HCT116 (cell line): ENCODE measurements around the gene ATXN7L3B. TPM values are rescaled to one million over a fixed set of nuclear protein-coding genes. Genes with fewer than 3 reads are reported as not detected.

Experiments
- ATAC-seq: fragments of 200-7000 bp; cut with Tn5 transposase; 2 replicates; pipeline ENCODE4 v1.9.1; 2020; ENCODE audit warnings: mild to moderate bottlenecking, moderate library complexity
- BruUV-seq: library from RNA; stranded (reverse); fragments of 400-500 nt; replicated peaks from 2 replicates; lab custom pipeline; 2021; lab: Mats Ljungman, UMichigan
- CTCF ChIA-PET: fragments of 300-600 bp; sonication (Branson Sonifier 250); formaldehyde crosslinking; loops from one replicate; lab custom pipeline; 2021; ENCODE audit warnings: antibody characterized with exemption; lab: Charles Lee
- POLR2A ChIA-PET: fragments of 300-600, 350-600 bp; sonication (Branson Sonifier 250); formaldehyde crosslinking; loops from one replicate; lab custom pipeline; 2021; ENCODE audit warnings: antibody characterized with exemption; lab: Charles Lee
- RAD21 ChIA-PET, 2 experiments: fragments of 300-600 bp; sonication (Branson Sonifier 250); formaldehyde crosslinking; loops; one replicate each; lab custom pipeline; 2023; ENCODE audit warnings: low total read pairs in 2 of 2; ENCODE audit not compliant: uncharacterized antibody in 2 of 2, unreplicated experiment in 2 of 2, low non-redundant PET in 1 of 2; lab: Charles Lee
- DNase-seq: peaks from one replicate; pipeline ENCODE4 v3.0.0-alpha.2; 2010; ENCODE audit warnings: low read depth, low spot score
- H2AFZ ChIP-seq: fragments of 200-600 bp; shearing (Covaris generic), sonication (generic); 2 replicates; pipeline ENCODE4 v1.6.1; 2017; ENCODE audit warnings: low read depth, mixed run types, mixed read lengths, antibody characterized with exemption, low read length; ENCODE audit not compliant: poor library complexity, severe bottlenecking
- H3K27ac ChIP-seq: 2 replicates; pipeline ENCODE4 v1.5.1; 2012; ENCODE audit warnings: low read depth, low read length
- H3K27me3 ChIP-seq: fragments of 200-600 bp; sonication (generic); 2 replicates; pipeline ENCODE4 v1.6.1; 2016; ENCODE audit warnings: mixed run types, low read length, mixed read lengths; ENCODE audit not compliant: insufficient read depth
- H3K36me3 ChIP-seq, 2 experiments: fragments of 200-500 bp in 1 of 2; fragments of 200-600 bp in 1 of 2; sonication (Bioruptor generic) in 1 of 2; sonication (generic) in 1 of 2; 2 replicates each; pipeline versions ENCODE4 v1.5.1 to v1.6.1; 2014 to 2016; ENCODE audit warnings: low read length in 2 of 2, inconsistent platforms in 1 of 2, mixed read lengths in 1 of 2, mixed run types in 1 of 2; ENCODE audit not compliant: insufficient read depth in 2 of 2, control insufficient read depth in 1 of 2
- H3K4me1 ChIP-seq, 2 experiments: fragments of 200-600 bp in 1 of 2; sonication (generic) in 1 of 2; 2 replicates each; pipeline versions ENCODE4 v1.5.1 to v1.6.1; 2012 to 2017; ENCODE audit warnings: low read length in 2 of 2, inconsistent platforms in 1 of 2, mild to moderate bottlenecking in 1 of 2, mixed read lengths in 1 of 2, mixed run types in 1 of 2, moderate library complexity in 1 of 2; ENCODE audit not compliant: insufficient read depth in 2 of 2, control insufficient read depth in 1 of 2
- H3K4me2 ChIP-seq: fragments of 200-600 bp; sonication (generic); 2 replicates; pipeline ENCODE4 v1.6.1; 2017; ENCODE audit warnings: mixed run types, low read length, mixed read lengths
- H3K4me3 ChIP-seq, 2 experiments: fragments of 200-600 bp in 1 of 2; sonication (generic) in 1 of 2; replicated peaks in 1 of 2; 2 replicates each; pipeline ENCODE4 v1.5.1; 2011 to 2016; ENCODE audit warnings: low read length in 2 of 2, control low read depth in 1 of 2, low read depth in 1 of 2, mild to moderate bottlenecking in 1 of 2, mixed read lengths in 1 of 2, mixed run types in 1 of 2
- H3K79me2 ChIP-seq: fragments of 200-600 bp; sonication (generic); 2 replicates; pipeline ENCODE4 v1.6.1; 2017; ENCODE audit warnings: mild to moderate bottlenecking, mixed run types, low read length, moderate library complexity, mixed read lengths; ENCODE audit not compliant: insufficient read depth
- H3K9ac ChIP-seq: fragments of 200-600 bp; sonication (generic); 2 replicates; pipeline ENCODE4 v1.6.1; 2016; ENCODE audit warnings: low read length, mixed read lengths
- H3K9me2 ChIP-seq: fragments of 200-600 bp; sonication (generic), shearing (Covaris generic); 2 replicates; pipeline ENCODE4 v1.6.1; 2017; ENCODE audit warnings: mixed run types, mild to moderate bottlenecking, moderate library complexity; ENCODE audit not compliant: insufficient read depth
- H3K9me3 ChIP-seq, 2 experiments: fragments of 200-500 bp in 1 of 2; fragments of 200-600 bp in 1 of 2; sonication (Bioruptor generic) in 1 of 2; sonication (generic) in 1 of 2; 2 replicates each; pipeline ENCODE4 v1.6.1; 2014 to 2017; ENCODE audit warnings: low read length in 2 of 2, mixed read lengths in 2 of 2, inconsistent platforms in 1 of 2, low read depth in 1 of 2, mild to moderate bottlenecking in 1 of 2, mixed run types in 1 of 2, moderate library complexity in 1 of 2; ENCODE audit not compliant: control insufficient read depth in 1 of 2, insufficient read depth in 1 of 2
- H4K20me1 ChIP-seq: fragments of 200-600 bp; sonication (generic), shearing (Covaris generic); 2 replicates; pipeline ENCODE4 v1.6.1; 2017; ENCODE audit warnings: mixed run types, mild to moderate bottlenecking, moderate library complexity; ENCODE audit not compliant: insufficient read depth
- ATF3 ChIP-seq: IDR thresholded peaks from 2 replicates; pipeline ENCODE4 v1.6.1; 2012
- CBX3 ChIP-seq: IDR thresholded peaks from 2 replicates; pipeline ENCODE4 v1.6.1; 2012; ENCODE audit warnings: low read depth
- CTCF ChIP-seq, 3 experiments: fragments of 200-600 bp in 1 of 3; sonication (generic) in 1 of 3; IDR thresholded peaks in 2 of 3; conservative IDR thresholded peaks in 1 of 3; 2 replicates each; pipeline ENCODE4 v1.5.1; 2012 to 2017; ENCODE audit warnings: low read depth in 2 of 3, low read length in 2 of 3, antibody characterized with exemption in 1 of 3, borderline replicate concordance in 1 of 3, control low read depth in 1 of 3, mild to moderate bottlenecking in 1 of 3, mixed read lengths in 1 of 3, mixed run types in 1 of 3, moderate library complexity in 1 of 3; ENCODE audit not compliant: insufficient read depth in 1 of 3
- EGR1 ChIP-seq: IDR thresholded peaks from 2 replicates; pipeline ENCODE4 v1.6.1; 2012; ENCODE audit warnings: low read depth
- EZH2 ChIP-seq: fragments of 200-600 bp; sonication (generic); IDR thresholded peaks from 2 replicates; pipeline ENCODE4 v1.6.1; 2017; ENCODE audit warnings: antibody characterized with exemption, mixed run types
- MAX ChIP-seq: IDR thresholded peaks from 2 replicates; pipeline ENCODE4 v1.6.1; 2012
- REST ChIP-seq: IDR thresholded peaks from 2 replicates; pipeline ENCODE4 v1.6.1; 2012; ENCODE audit warnings: low read depth
- SP1 ChIP-seq: IDR thresholded peaks from 2 replicates; pipeline ENCODE4 v1.6.1; 2012; ENCODE audit warnings: low read depth
- YY1 ChIP-seq: IDR thresholded peaks from 2 replicates; pipeline ENCODE4 v1.6.1; 2011; ENCODE audit warnings: low read length, low read depth, moderate library complexity, mild to moderate bottlenecking; ENCODE audit not compliant: insufficient replicate concordance; ENCODE audit errors: extremely low read depth
- ZBTB33 ChIP-seq: IDR thresholded peaks from 2 replicates; pipeline ENCODE4 v1.6.1; 2011; ENCODE audit warnings: mild to moderate bottlenecking, low read length, moderate library complexity; ENCODE audit not compliant: insufficient replicate concordance; ENCODE audit errors: extremely low read depth
- ZFX ChIP-seq: fragments of 450-650 bp; IDR thresholded peaks from 2 replicates; pipeline ENCODE4 v1.6.1; 2017
- intact Hi-C: fragments of 100-400 bp; cut with micrococcal nuclease; formaldehyde crosslinking; loops from 2 replicates; pipeline ENCODE4 v1.10.0; 2022
- total RNA-seq: library from RNA; stranded (reverse); gene quantifications from one replicate; pipeline ENCODE4 v1.2.1, GENCODE V29; 2021; ENCODE audit not compliant: unreplicated experiment

Gene ATXN7L3B
- total RNA-seq, 1 experiment from 2014 or later = 28.1 TPM

GRCh38 chr12:74491374-74491773, 46.3 kb upstream of the ATXN7L3B start:
- DNase-seq (no peak), ATAC-seq (no peak)
- ChIA-PET CTCF (no interaction called here), RAD21 (no interaction called here), POLR2A (no interaction called here)
- no peak overlapping the region for H2AFZ ChIP-seq
- no peak overlapping the region for H3K4me2 ChIP-seq
- H3K36me3 ChIP-seq = no peaks in the 10 kb centered on the region
- H3K79me2 ChIP-seq = no peaks in the 10 kb centered on the region
- no peak overlapping the region for H3K27ac ChIP-seq
- H4K20me1 ChIP-seq = no peaks in the 10 kb centered on the region
- no peak for TF ChIP-seq MAX
- TF ChIP-seq ZFX = no peak
- TF ChIP-seq REST = no peak
- no peak for TF ChIP-seq ATF3
- TF ChIP-seq SP1 = no peak
- no peak for TF ChIP-seq CTCF (IDR thresholded peaks at IDR 0.05 in 2 of 3, conservative IDR thresholded peaks at IDR 0.05 in 1 of 3; ENCODE audit: borderline replicate concordance in 1 of 3, insufficient read depth in 1 of 3, low read depth in 2 of 3, low read length in 2 of 3)
- no peak for TF ChIP-seq YY1
- no peak for TF ChIP-seq ZBTB33
- TF ChIP-seq CBX3 = no peak
- no peak for TF ChIP-seq EZH2
- no peak for TF ChIP-seq EGR1
- intact Hi-C loops = no loop called here
- no peaks in the 10 kb centered on the region for H3K9me2 ChIP-seq
- no peak overlapping the region for H3K9ac ChIP-seq
- no TSS peak for BruUV-seq
- H3K27me3 ChIP-seq = no peaks in the 10 kb centered on the region
- no peaks in the 10 kb centered on the region for H3K4me1 ChIP-seq
- no peak overlapping the region for H3K4me3 ChIP-seq
- no peaks in the 10 kb centered on the region for H3K9me3 ChIP-seq
